Measurements from ENCODE around the gene TTC7B. TPM values are rescaled to one million over a fixed set of nuclear protein-coding genes. Genes with fewer than 3 reads are reported as not detected.
A peak's percentile ranks its signal among the peaks of the same experiment; 100 is the strongest.

The TTC7B gene
- total and polyA plus RNA-seq, 9 donors, result 17.6 to 44.7 (median 38.0) TPM

- H3K4me3 ChIP-seq (ENCODE audit: low read length), result no peak overlapping the region
- 52% methylated on average over 2 of the region's 2 CpGs for WGBS (ENCODE audit: insufficient coverage)
- peaks cover 3% of the 10 kb centered on the region for H3K27me3 ChIP-seq (ENCODE audit: control insufficient read depth, insufficient read depth, low read length)
- no peak for DNase-seq
- no peaks in the 10 kb centered on the region for H3K36me3 ChIP-seq (ENCODE audit: control insufficient read depth, insufficient read depth, low read length)
- no peak overlapping the region for H3K27ac ChIP-seq (ENCODE audit: low read length)
- peaks cover 10% of the 10 kb centered on the region for H3K4me1 ChIP-seq (ENCODE audit: control insufficient read depth, insufficient read depth, low read length)
- H3K9me3 ChIP-seq (replicated peaks; ENCODE audit: control insufficient read depth, low read depth, low read length), result no peaks in the 10 kb centered on the region
Measured at GRCh38 chr14:90496379-90496778, 319.9 kb downstream of the TTC7B start.

DNA sequence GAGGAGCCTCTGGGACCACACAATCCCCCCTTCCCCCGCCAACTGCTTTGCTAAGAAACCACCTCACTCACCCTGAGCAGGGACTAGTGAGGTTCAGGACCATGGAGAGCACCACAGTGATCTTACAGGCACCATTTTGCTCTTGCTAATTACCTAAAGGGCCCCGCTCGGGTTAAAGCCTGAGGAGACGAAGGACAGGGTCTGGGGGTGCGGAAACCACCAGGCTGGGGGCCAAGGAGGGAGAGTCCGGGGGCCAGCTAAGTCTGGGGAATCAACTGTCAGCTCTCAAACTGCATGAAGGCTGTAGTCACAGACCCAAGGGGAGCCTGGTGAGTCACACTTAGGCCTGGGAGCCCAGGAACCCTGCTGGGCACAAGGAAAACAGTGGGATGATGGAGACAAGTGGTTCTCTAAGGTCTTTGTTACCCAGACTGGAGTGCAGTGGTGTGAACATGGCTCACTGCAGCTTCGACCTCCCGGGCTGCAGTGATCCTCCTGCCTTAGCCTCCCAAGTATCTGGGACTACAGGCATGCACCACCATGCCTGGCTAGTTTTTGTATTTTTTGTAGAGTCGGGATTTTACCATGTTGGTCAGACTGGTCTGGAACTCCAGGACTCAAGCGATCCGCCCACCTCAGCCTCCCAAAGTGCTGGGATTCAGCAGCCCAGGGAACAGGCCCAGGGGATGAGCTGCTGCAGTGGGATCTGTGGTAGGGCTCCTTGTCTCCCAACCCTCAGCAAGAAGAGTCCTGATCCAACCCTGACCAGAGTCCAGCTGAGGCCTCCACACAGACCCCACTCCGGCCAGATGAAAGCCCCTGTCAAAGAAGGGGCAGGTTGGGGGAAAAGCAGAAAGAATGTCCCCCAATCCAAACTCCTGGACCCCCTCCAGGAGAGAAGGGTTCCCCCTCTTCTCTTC, 320.6 kb downstream of the TTC7B start:
- Histone ChIP-seq H3K4me3 (ENCODE audit: low read length) (no peak overlapping the region), H3K27ac (ENCODE audit: low read length) (no peak overlapping the region), H3K9me3 (replicated peaks; ENCODE audit: control insufficient read depth, low read depth, low read length) (no peaks in the 10 kb centered on the region), H3K4me1 (ENCODE audit: control insufficient read depth, insufficient read depth, low read length) (peaks cover 17% of the 10 kb centered on the region), H3K27me3 (ENCODE audit: control insufficient read depth, insufficient read depth, low read length) (peaks cover 3% of the 10 kb centered on the region), H3K36me3 (ENCODE audit: control insufficient read depth, insufficient read depth, low read length) (no peaks in the 10 kb centered on the region)
- 46% methylated on average over 8 of the region's 12 CpGs for WGBS (ENCODE audit: insufficient coverage)
- DNase-seq, result peak; percentile 87

DNA sequence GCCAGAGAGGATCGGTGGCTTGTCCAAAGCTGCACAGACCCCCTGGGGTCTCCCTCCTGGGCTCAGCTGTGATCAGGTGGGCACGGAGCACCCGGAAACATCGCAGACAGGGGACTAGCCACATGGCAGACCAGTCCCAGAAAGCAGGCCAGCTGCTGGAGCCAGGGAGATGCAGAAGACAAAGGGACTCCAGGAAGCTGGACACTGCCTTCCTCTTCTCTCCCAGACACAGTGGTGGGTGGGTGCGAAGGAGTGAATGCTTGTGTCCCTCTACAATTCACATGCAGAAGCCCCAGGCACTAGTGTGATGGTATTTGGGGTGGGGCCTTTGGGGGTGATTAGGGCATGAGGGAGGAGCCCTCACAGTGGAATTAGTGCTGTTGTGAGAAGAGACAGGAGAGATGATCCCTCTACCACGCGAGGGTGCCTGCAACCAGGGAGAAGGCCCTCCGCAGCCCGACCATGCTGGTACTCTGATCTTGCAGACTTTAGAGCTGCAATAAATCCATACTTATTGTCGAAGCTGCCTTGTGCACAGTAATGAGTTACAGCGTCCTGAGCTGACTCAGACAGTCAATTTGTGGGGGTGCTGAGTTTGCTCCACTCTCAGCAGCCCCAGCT, 324.2 kb downstream of the TTC7B start:
- H3K9me3 ChIP-seq (replicated peaks; ENCODE audit: control insufficient read depth, low read depth, low read length), result no peaks in the 10 kb centered on the region
- H3K4me1 ChIP-seq (ENCODE audit: control insufficient read depth, insufficient read depth, low read length), result peaks cover 31% of the 10 kb centered on the region
- no peak overlapping the region for H3K4me3 ChIP-seq (ENCODE audit: low read length)
- 13% methylated on average over 4 of the region's 11 CpGs for WGBS (ENCODE audit: insufficient coverage)
- no peak for DNase-seq
- peak overlapping the region; percentile 35 for H3K27ac ChIP-seq (ENCODE audit: low read length)
- no peaks in the 10 kb centered on the region for H3K27me3 ChIP-seq (ENCODE audit: control insufficient read depth, insufficient read depth, low read length)
- no peaks in the 10 kb centered on the region for H3K36me3 ChIP-seq (ENCODE audit: control insufficient read depth, insufficient read depth, low read length)

DNA sequence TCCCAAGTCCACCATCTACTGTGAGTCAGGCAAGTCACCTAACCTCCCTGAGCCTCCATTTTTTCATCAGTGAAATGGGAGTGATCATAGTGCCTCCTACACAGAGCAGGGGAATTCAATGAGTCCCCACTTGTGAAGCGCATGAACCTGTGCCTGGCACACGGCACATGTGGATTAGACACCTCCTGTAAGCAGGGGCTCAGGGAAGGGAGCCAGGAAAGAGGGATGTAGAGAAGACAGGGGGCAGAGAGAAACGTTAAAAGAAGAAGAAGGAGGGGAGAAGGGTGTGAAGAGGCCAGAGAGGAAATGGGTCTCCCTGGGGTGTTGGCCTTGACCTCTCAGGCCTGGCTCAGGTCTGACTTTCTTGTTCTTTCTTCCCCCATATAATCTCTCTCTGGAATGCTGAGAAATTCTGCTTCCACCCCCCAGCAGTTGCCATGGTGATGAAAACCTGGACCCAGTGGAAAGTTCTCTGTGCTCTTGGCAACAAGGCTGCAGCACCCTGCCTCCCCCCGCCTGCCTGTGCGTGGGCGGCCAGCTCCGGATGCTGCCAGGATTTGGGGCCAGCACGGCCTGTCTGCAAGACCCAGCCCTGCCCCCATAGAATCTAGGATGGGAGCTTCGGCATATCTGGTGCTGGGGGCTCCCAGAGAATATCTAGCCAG, 324.9 kb downstream of the TTC7B start:
- peak overlapping the region; percentile 37 for H3K27ac ChIP-seq (ENCODE audit: low read length)
- DNase-seq, result peak; percentile 94
- H3K9me3 ChIP-seq (replicated peaks; ENCODE audit: control insufficient read depth, low read depth, low read length), result no peaks in the 10 kb centered on the region
- 0% methylated on average over 4 of the region's 9 CpGs for WGBS (ENCODE audit: insufficient coverage)
- peaks cover 35% of the 10 kb centered on the region for H3K4me1 ChIP-seq (ENCODE audit: control insufficient read depth, insufficient read depth, low read length)
- H3K27me3 ChIP-seq (ENCODE audit: control insufficient read depth, insufficient read depth, low read length), result no peaks in the 10 kb centered on the region
- no peak overlapping the region for H3K4me3 ChIP-seq (ENCODE audit: low read length)
- H3K36me3 ChIP-seq (ENCODE audit: control insufficient read depth, insufficient read depth, low read length), result no peaks in the 10 kb centered on the region

DNA sequence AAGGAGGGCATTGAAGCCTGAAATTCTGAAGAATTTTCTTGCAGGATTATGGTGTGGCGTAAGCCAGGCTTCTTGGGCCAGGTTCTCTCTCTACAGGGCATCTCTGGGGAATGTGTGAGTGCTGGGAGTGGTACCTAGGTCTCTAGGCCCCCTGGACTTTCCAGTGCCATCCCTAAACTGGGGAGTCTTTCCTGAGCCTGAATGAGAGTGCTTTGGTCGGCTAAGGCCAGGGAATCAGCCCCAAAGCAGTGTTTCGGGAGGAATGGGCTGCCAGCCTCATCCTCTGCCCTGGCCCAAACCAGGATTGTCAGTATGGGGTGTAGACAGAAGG, 325.5 kb downstream of the TTC7B start:
- 75% methylated on average over 3 of the region's 3 CpGs for WGBS (ENCODE audit: insufficient coverage)
- H3K36me3 ChIP-seq (ENCODE audit: control insufficient read depth, insufficient read depth, low read length), result no peaks in the 10 kb centered on the region
- no peak for DNase-seq
- H3K27ac ChIP-seq (ENCODE audit: low read length), result no peak overlapping the region
- no peak overlapping the region for H3K4me3 ChIP-seq (ENCODE audit: low read length)
- no peaks in the 10 kb centered on the region for H3K27me3 ChIP-seq (ENCODE audit: control insufficient read depth, insufficient read depth, low read length)
- H3K4me1 ChIP-seq (ENCODE audit: control insufficient read depth, insufficient read depth, low read length), result peaks cover 35% of the 10 kb centered on the region
- H3K9me3 ChIP-seq (replicated peaks; ENCODE audit: control insufficient read depth, low read depth, low read length), result no peaks in the 10 kb centered on the region

DNA sequence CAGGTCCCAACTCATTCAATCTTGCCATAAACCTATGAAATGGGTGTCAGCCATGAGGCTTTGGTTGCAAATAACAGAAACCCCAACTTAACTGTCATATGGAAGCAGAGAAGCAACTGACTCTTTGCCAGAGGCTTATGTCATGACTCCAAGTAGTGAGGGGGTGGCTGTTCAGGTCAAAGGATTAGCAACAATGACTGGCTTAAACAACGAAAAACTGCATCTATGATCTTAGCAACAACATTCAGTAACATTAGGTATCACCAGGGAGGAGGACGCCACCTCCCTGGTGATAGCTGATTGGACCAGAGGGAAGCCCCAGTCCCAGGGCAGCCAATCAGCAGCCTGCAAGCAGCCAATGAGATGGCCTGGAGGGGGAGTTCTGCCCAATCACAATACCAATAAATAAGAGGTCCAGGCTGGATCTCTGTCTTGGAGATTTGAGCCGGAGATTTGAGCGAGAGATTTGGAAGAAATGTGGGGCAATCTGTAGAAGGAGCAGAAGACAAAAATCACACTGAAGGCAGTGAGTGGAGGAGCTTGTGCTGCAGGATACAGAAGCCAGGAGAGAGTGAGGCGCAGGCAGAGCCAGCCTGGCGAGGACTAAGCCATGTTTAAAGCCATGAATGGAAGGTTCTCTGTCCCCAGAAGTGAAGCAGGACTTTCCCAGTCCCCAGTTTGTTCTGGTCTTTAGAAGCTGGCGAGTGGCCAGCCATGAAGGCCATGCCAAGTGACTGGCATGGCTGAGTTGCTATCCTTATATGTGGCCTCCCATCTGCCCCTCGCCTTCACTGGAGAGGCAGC, 326.1 kb downstream of the TTC7B start:
- Histone ChIP-seq H3K4me3 (ENCODE audit: low read length) (no peak overlapping the region), H3K27me3 (ENCODE audit: control insufficient read depth, insufficient read depth, low read length) (no peaks in the 10 kb centered on the region), H3K36me3 (ENCODE audit: control insufficient read depth, insufficient read depth, low read length) (no peaks in the 10 kb centered on the region), H3K4me1 (ENCODE audit: control insufficient read depth, insufficient read depth, low read length) (peaks cover 35% of the 10 kb centered on the region), H3K27ac (ENCODE audit: low read length) (no peak overlapping the region), H3K9me3 (replicated peaks; ENCODE audit: control insufficient read depth, low read depth, low read length) (no peaks in the 10 kb centered on the region)
- 83% methylated on average over 6 of the region's 8 CpGs for WGBS (ENCODE audit: insufficient coverage)
- peak; percentile 56 for DNase-seq

- no peak overlapping the region for H3K4me3 ChIP-seq (ENCODE audit: low read length)
- no CpG with 5 or more reads among the region's 4 CpGs for WGBS (ENCODE audit: insufficient coverage)
- no peaks in the 10 kb centered on the region for H3K27me3 ChIP-seq (ENCODE audit: control insufficient read depth, insufficient read depth, low read length)
- DNase-seq, result no peak
- no peaks in the 10 kb centered on the region for H3K9me3 ChIP-seq (replicated peaks; ENCODE audit: control insufficient read depth, low read depth, low read length)
- peaks cover 35% of the 10 kb centered on the region for H3K4me1 ChIP-seq (ENCODE audit: control insufficient read depth, insufficient read depth, low read length)
- H3K36me3 ChIP-seq (ENCODE audit: control insufficient read depth, insufficient read depth, low read length), result no peaks in the 10 kb centered on the region
- H3K27ac ChIP-seq (ENCODE audit: low read length), result no peak overlapping the region
Measured at GRCh38 chr14:90489306-90489705, 326.9 kb downstream of the TTC7B start.

GRCh38 chr14:90488256-90488655, 328.0 kb downstream of the TTC7B start:
- Histone ChIP-seq H3K27ac (ENCODE audit: low read length) (no peak overlapping the region), H3K4me1 (ENCODE audit: control insufficient read depth, insufficient read depth, low read length) (peaks cover 39% of the 10 kb centered on the region), H3K4me3 (ENCODE audit: low read length) (no peak overlapping the region), H3K27me3 (ENCODE audit: control insufficient read depth, insufficient read depth, low read length) (no peaks in the 10 kb centered on the region), H3K9me3 (replicated peaks; ENCODE audit: control insufficient read depth, low read depth, low read length) (no peaks in the 10 kb centered on the region), H3K36me3 (ENCODE audit: control insufficient read depth, insufficient read depth, low read length) (no peaks in the 10 kb centered on the region)
- WGBS (ENCODE audit: insufficient coverage), result 94% methylated on average over 3 of the region's 5 CpGs
- no peak for DNase-seq

DNA sequence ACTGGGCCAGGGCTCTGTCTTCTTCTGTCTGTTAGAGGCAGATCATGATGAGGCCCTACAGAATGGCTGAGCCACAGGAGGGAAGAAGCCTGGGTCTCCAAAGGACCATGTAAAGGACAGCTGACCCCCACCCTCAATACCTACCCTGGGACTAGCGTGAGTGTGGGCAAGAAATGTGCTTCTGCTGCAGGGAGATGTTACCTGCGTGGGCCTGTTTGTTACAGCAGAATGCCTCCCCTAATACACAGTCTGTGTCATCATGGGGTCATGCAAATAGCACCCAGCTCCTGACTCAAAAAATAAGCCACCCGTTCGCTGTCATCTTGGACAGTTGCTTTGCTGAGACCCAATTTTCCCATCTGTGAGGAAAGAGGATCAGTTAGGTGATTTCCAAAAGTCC, 328.8 kb downstream of the TTC7B start:
- Histone ChIP-seq H3K4me1 (ENCODE audit: control insufficient read depth, insufficient read depth, low read length) (peaks cover 41% of the 10 kb centered on the region), H3K27ac (ENCODE audit: low read length) (no peak overlapping the region), H3K4me3 (ENCODE audit: low read length) (no peak overlapping the region), H3K36me3 (ENCODE audit: control insufficient read depth, insufficient read depth, low read length) (no peaks in the 10 kb centered on the region), H3K27me3 (ENCODE audit: control insufficient read depth, insufficient read depth, low read length) (no peaks in the 10 kb centered on the region), H3K9me3 (replicated peaks; ENCODE audit: control insufficient read depth, low read depth, low read length) (no peaks in the 10 kb centered on the region)
- WGBS (ENCODE audit: insufficient coverage), result 100% methylated on average over 1 of the region's 4 CpGs
- no peak for DNase-seq
